Activated T-cell treated with anti-CD3 and anti-CD28 coated beads, Interleukin-2, amount 50 U/mL, for 24 hours (primary cell): Measurements from ENCODE around the gene PYM1.

Source experiments
- DNase-seq: peaks from one replicate; pipeline ENCODE4 v3.0.0-alpha.2; 2020
- H3K27ac Mint-ChIP-seq: 2 replicates; pipeline ENCODE4 v1.8.0; 2020; ENCODE audit warnings: mild to moderate bottlenecking, mixed read lengths
- H3K27me3 Mint-ChIP-seq: 2 replicates; pipeline ENCODE4 v1.8.0; 2020; ENCODE audit warnings: mixed read lengths
- H3K36me3 Mint-ChIP-seq: 2 replicates; pipeline ENCODE4 v1.8.0; 2020; ENCODE audit warnings: low read depth, mixed read lengths
- H3K4me1 Mint-ChIP-seq: 2 replicates; pipeline ENCODE4 v1.8.0; 2020; ENCODE audit warnings: low read depth, mixed read lengths
- H3K4me3 Mint-ChIP-seq: 2 replicates; pipeline ENCODE4 v1.8.0; 2020; ENCODE audit warnings: mild to moderate bottlenecking, moderate library complexity, mixed read lengths
- H3K9me3 Mint-ChIP-seq: 2 replicates; pipeline ENCODE4 v1.8.0; 2020; ENCODE audit warnings: mixed read lengths

The PYM1 gene

GRCh38 chr12:55861396-55861795, 66.3 kb downstream of the PYM1 start:
- Mint-ChIP-seq H3K36me3 (no peaks in the 10 kb centered on the region), H3K9me3 (peaks cover 4% of the 10 kb centered on the region), H3K4me1 (no peaks in the 10 kb centered on the region), H3K4me3 (no peak overlapping the region), H3K27me3 (no peaks in the 10 kb centered on the region), H3K27ac (no peak overlapping the region)
- DNase-seq = no peak

GRCh38 chr12:55852740-55853139, 75.0 kb downstream of the PYM1 start:
- Mint-ChIP-seq H3K9me3 (no peaks in the 10 kb centered on the region), H3K36me3 (no peaks in the 10 kb centered on the region), H3K4me1 (peaks cover 4% of the 10 kb centered on the region), H3K27me3 (peaks cover 4% of the 10 kb centered on the region), H3K27ac (no peak overlapping the region), H3K4me3 (no peak overlapping the region)
- no peak for DNase-seq
